K562 (cell line): Measurements from ENCODE around the gene CNR1. TPM values are rescaled to one million over a fixed set of nuclear protein-coding genes. Genes with fewer than 3 reads are reported as not detected.

Experiments used
- ATAC-seq: fragments of 200-7000 bp; cut with Tn5 transposase; 3 replicates; pipeline ENCODE4 v1.9.1; 2020; ENCODE audit warnings: moderate library complexity
- BruUV-seq: library from RNA; stranded (reverse); fragments of 400-500 nt; replicated peaks from 2 replicates; lab custom pipeline; 2021; lab: Mats Ljungman, UMichigan
- CTCF ChIA-PET: fragments of 300-600 bp; formaldehyde crosslinking; extraction: SDS; loops from one replicate; lab custom pipeline; 2021; ENCODE audit warnings: low intra/inter-chr PET ratio; lab: Yijun Ruan, JAX
- POLR2A ChIA-PET: fragments of 300-600, 350-650 bp; sonication (Branson Sonifier 250); formaldehyde crosslinking; extraction: SDS; loops from one replicate; lab custom pipeline; 2021; ENCODE audit warnings: antibody characterized with exemption, inconsistent platforms; lab: Yijun Ruan, JAX
- DNase-seq, 4 experiments: peaks; one replicate each; pipeline versions ENCODE4 v3.0.0 to v3.0.0-alpha.2; 2011 to 2018; ENCODE audit warnings: low spot score in 3 of 4, mixed read lengths in 3 of 4; ENCODE audit errors: extremely low read depth in 1 of 4
- FAIRE-seq: peaks from 2 replicates; lab custom pipeline; 2011; peaks lifted over from hg19 to GRCh38; lab: Jason Lieb, UNC
- H2AFZ ChIP-seq: 2 replicates; pipeline ENCODE4 v1.6.0; 2011; ENCODE audit warnings: low read depth, low read length, control low read depth, inconsistent platforms
- H3K27ac ChIP-seq: fragments of 200-600 bp; 3 replicates; pipeline ENCODE4 v1.8.0; 2011; ENCODE audit warnings: low read depth, mild to moderate bottlenecking, control low read depth, inconsistent platforms, low read length, moderate library complexity, mixed read lengths; ENCODE audit errors: extremely low read depth
- H3K27me3 ChIP-seq, 2 experiments: fragments of 300-600 bp in 1 of 2; 2 replicates in 1 of 2; 3 replicates in 1 of 2; pipeline versions ENCODE4 v1.6.0 to v1.8.0; 2011; ENCODE audit warnings: inconsistent platforms in 2 of 2, low read length in 2 of 2, mild to moderate bottlenecking in 1 of 2, mixed read lengths in 1 of 2, moderate library complexity in 1 of 2; ENCODE audit not compliant: control insufficient read depth in 2 of 2, insufficient read depth in 2 of 2
- H3K36me3 ChIP-seq: fragments of 300-600 bp; 3 replicates; pipeline ENCODE4 v1.8.0; 2011; ENCODE audit warnings: mild to moderate bottlenecking, low read length, inconsistent platforms; ENCODE audit not compliant: control insufficient read depth, insufficient read depth
- H3K4me1 ChIP-seq, 2 experiments: fragments of 200-600 bp in 1 of 2; replicated peaks in 1 of 2; 2 replicates in 1 of 2; 3 replicates in 1 of 2; pipeline versions ENCODE4 v1.5.1 to v1.8.0; 2011; ENCODE audit warnings: inconsistent platforms in 2 of 2, low read length in 2 of 2, mild to moderate bottlenecking in 1 of 2, mixed read lengths in 1 of 2, moderate library complexity in 1 of 2; ENCODE audit not compliant: control insufficient read depth in 2 of 2, insufficient read depth in 2 of 2
- H3K4me2 ChIP-seq: 2 replicates; pipeline ENCODE4 v1.6.1; 2011; ENCODE audit warnings: low read length, control low read depth, inconsistent platforms, mixed read lengths; ENCODE audit not compliant: insufficient read depth
- H3K4me3 ChIP-seq: fragments of 200-600 bp; sonication (generic), shearing (Covaris generic); 2 replicates; pipeline ENCODE4 v1.5.1; 2016; ENCODE audit warnings: control low read depth, inconsistent platforms
- H3K79me2 ChIP-seq: fragments of 200-600 bp; 3 replicates; pipeline ENCODE4 v1.8.0; 2011; ENCODE audit warnings: low read length, inconsistent platforms; ENCODE audit not compliant: control insufficient read depth, insufficient read depth
- H3K9ac ChIP-seq, 2 experiments: 2 replicates each; pipeline versions ENCODE4 v1.6.0 to v1.6.1; 2011; ENCODE audit warnings: low read depth in 2 of 2, low read length in 2 of 2, control low read depth in 1 of 2, inconsistent platforms in 1 of 2, mild to moderate bottlenecking in 1 of 2, mixed read lengths in 1 of 2; ENCODE audit not compliant: insufficient read depth in 1 of 2
- H3K9me1 ChIP-seq: one replicate; pipeline ENCODE4 v1.6.0; 2011; ENCODE audit warnings: inconsistent platforms, mild to moderate bottlenecking, low read length, moderate library complexity; ENCODE audit not compliant: control insufficient read depth, insufficient read depth
- H3K9me3 ChIP-seq: replicated peaks from 2 replicates; pipeline ENCODE4 v1.5.1; 2011; ENCODE audit warnings: low read depth, low read length, inconsistent platforms; ENCODE audit not compliant: control insufficient read depth, insufficient read depth
- H4K20me1 ChIP-seq: replicated peaks from 2 replicates; pipeline ENCODE4 v1.6.1; 2011; ENCODE audit warnings: low read length, inconsistent platforms, mixed read lengths; ENCODE audit not compliant: control insufficient read depth, insufficient read depth
- AFF1 ChIP-seq, 2 experiments: fragments of 450-650 bp; IDR thresholded peaks; 2 replicates each; pipeline ENCODE4 v1.6.1; 2018; ENCODE audit warnings: mild to moderate bottlenecking in 2 of 2, low read depth in 1 of 2; ENCODE audit not compliant: partially characterized antibody in 2 of 2
- CBX1 ChIP-seq: sonication (generic); IDR thresholded peaks from 2 replicates; pipeline ENCODE4 v1.6.1; 2016; ENCODE audit warnings: antibody characterized with exemption, low read depth, mild to moderate bottlenecking
- CBX3 ChIP-seq, 2 experiments: IDR thresholded peaks; 1 replicate in 1 of 2; 2 replicates in 1 of 2; pipeline ENCODE4 v1.6.1; 2012; ENCODE audit warnings: inconsistent platforms in 2 of 2, low read length in 2 of 2, borderline replicate concordance in 1 of 2, control low read depth in 1 of 2
- CREB5 ChIP-seq: fragments of 250-450 bp; sonication (Bioruptor Pico); IDR thresholded peaks from 2 replicates; pipeline ENCODE4 v1.5.0; 2020; ENCODE audit warnings: mild to moderate bottlenecking
- GATAD2B ChIP-seq: fragments of 450-650 bp; IDR thresholded peaks from 2 replicates; pipeline ENCODE4 v1.6.1; 2017; ENCODE audit warnings: mild to moderate bottlenecking, borderline replicate concordance
- NFATC3 ChIP-seq: fragments of 450-650 bp; IDR thresholded peaks from 2 replicates; pipeline ENCODE4 v1.6.1; 2017; ENCODE audit warnings: mild to moderate bottlenecking
- NFXL1 ChIP-seq: fragments of 450-650 bp; formaldehyde crosslinking; IDR thresholded peaks from 2 replicates; pipeline ENCODE4 v1.4.0; 2021; ENCODE audit warnings: mild to moderate bottlenecking
- SMARCA4 ChIP-seq: fragments of 450-650 bp; IDR thresholded peaks from 2 replicates; pipeline ENCODE4 v1.6.1; 2016
- ZBTB17 ChIP-seq: fragments of 450-650 bp; formaldehyde crosslinking; IDR thresholded peaks from 2 replicates; pipeline ENCODE4 v1.4.0; 2020; ENCODE audit warnings: mild to moderate bottlenecking
- ZNF174 ChIP-seq: fragments of 250-450 bp; sonication (Bioruptor Pico); IDR thresholded peaks from 2 replicates; pipeline ENCODE4 v1.4.0; 2020; ENCODE audit warnings: mild to moderate bottlenecking
- ZNF311 ChIP-seq: fragments of 250-450 bp; sonication (Bioruptor Pico); IDR thresholded peaks from 2 replicates; pipeline ENCODE4 v1.4.0; 2020; ENCODE audit warnings: mild to moderate bottlenecking, moderate library complexity
- WGBS: fragments of 100-300 bp; shearing (Covaris generic); methylation state at CpG from one replicate; pipeline ENCODE4 v1.1.6; 2016; ENCODE audit warnings: low coverage, mixed read lengths; ENCODE audit not compliant: insufficient coverage; ENCODE audit errors: missing lambda C conversion rate; 5-methylcytosine and 5-hydroxymethylcytosine counted together
- in situ Hi-C: fragments of 300-500 bp; cut with MboI; formaldehyde crosslinking; loops from 4 replicates; pipeline ENCODE4 v1.15.0; 2018; ENCODE audit warnings: inconsistent platforms, mixed read lengths
- intact Hi-C: fragments of 100-400 bp; cut with micrococcal nuclease; formaldehyde crosslinking; loops from 2 replicates; pipeline ENCODE4 v1.14.2; 2022
- polyA plus RNA-seq, 8 experiments: library from polyadenylated mRNA; depleted of rRNA in 4 of 8; stranded (reverse) in 5 of 8; unstranded in 3 of 8; fragments of >200 nt; fragmentation: Nextera tagmentation in 2 of 8; fragmentation: Illumina TruSeq in 1 of 8; extraction: Ambion mirVana in 2 of 8; extraction: Trizol in 1 of 8; gene quantifications; 2 replicates each; pipeline versions ENCODE4 v1.2.1 to v1.2.3, GENCODE V29; 2011 to 2014; ENCODE audit warnings: inconsistent platforms in 1 of 8, missing spikeins in 1 of 8
- total RNA-seq, 7 experiments: library from RNA; depleted of rRNA in 6 of 7; stranded (reverse); fragments of >200 nt in 6 of 7; fragmentation: Illumina TruSeq in 2 of 7; extraction: Trizol in 2 of 7; gene quantifications; 2 replicates each; pipeline versions ENCODE4 v1.2.1 to v1.2.3, GENCODE V29; 2011 to 2021; ENCODE audit warnings: low replicate concordance in 1 of 7

Gene CNR1
- total and polyA plus RNA-seq, 9 of the 15 experiments (the other 6 are each of a cell fraction or from before 2014, with no cell fraction given): 0.50 to 1.9 (median 1.2) TPM; not detected in 1

- POLR2A ChIA-PET: interaction anchor here (0.9 kb wide), 1 partner anchor 8 kb away, joined by 3 read pairs; no protein-coding TSS in a partner anchor
- no peaks in the 10 kb centered on the region for H3K79me2 ChIP-seq
- H3K27me3 ChIP-seq: no peaks in the 10 kb centered on the region
- 0% methylated on average over 2 of the region's 2 CpGs for WGBS
- H4K20me1 ChIP-seq: no peaks in the 10 kb centered on the region
- no TSS peak for BruUV-seq
- DNase-seq (no peak), FAIRE-seq (no peak), ATAC-seq (no peak)
- intact Hi-C loops: no loop called here
- H3K4me2 ChIP-seq: no peak overlapping the region
- CTCF ChIA-PET: no interaction called here
- H2AFZ ChIP-seq: no peak overlapping the region
- H3K27ac ChIP-seq: no peak overlapping the region
- H3K36me3 ChIP-seq: no peaks in the 10 kb centered on the region
- TF ChIP-seq ZNF174 (CRISPR knock-in tag) (no peak), NFXL1 (CRISPR knock-in tag) (no peak), ZBTB17 (CRISPR knock-in tag) (no peak), ZNF311 (CRISPR knock-in tag) (no peak)
- no peaks in the 10 kb centered on the region for H3K9me1 ChIP-seq
- H3K9ac ChIP-seq: no peak overlapping the region
- no peak overlapping the region for H3K4me3 ChIP-seq
- in situ Hi-C loops: no loop called here
- H3K9me3 ChIP-seq: no peaks in the 10 kb centered on the region
- no peaks in the 10 kb centered on the region for H3K4me1 ChIP-seq
These were observed 51.3 kb downstream of the CNR1 start for GRCh38 chr6:88114838-88115237.

- POLR2A ChIA-PET: no interaction called here
- in situ Hi-C loops (no loop called here), intact Hi-C loops (no loop called here)
- TF ChIP-seq CBX3 (IDR thresholded peaks at IDR 0.05; ENCODE audit: borderline replicate concordance in 1 of 2, low read length in 2 of 2) (no peak), CREB5 (no peak), AFF1 (IDR thresholded peaks at IDR 0.05; ENCODE audit: low read depth in 1 of 2, partially characterized antibody in 2 of 2) (no peak), NFATC3 (no peak), GATAD2B (no peak), SMARCA4 (no peak), CBX1 (no peak)
These were observed 54.2 kb downstream of the CNR1 start for GRCh38 chr6:88111991-88112390.

More at GRCh38 chr6:88111991-88112390, 54.2 kb downstream of the CNR1 start:
- FAIRE-seq (no peak), DNase-seq (no peak), ATAC-seq (no peak)
- no peaks in the 10 kb centered on the region for H3K36me3 ChIP-seq
- H3K79me2 ChIP-seq: no peaks in the 10 kb centered on the region
- no peaks in the 10 kb centered on the region for H3K4me1 ChIP-seq
- H3K27ac ChIP-seq: no peak overlapping the region
- no peak overlapping the region for H2AFZ ChIP-seq
- no peaks in the 10 kb centered on the region for H3K9me3 ChIP-seq
- BruUV-seq: no TSS peak
- H3K4me3 ChIP-seq: no peak overlapping the region
- no peak overlapping the region for H3K9ac ChIP-seq
- no peak overlapping the region for H3K4me2 ChIP-seq
- H4K20me1 ChIP-seq: no peaks in the 10 kb centered on the region
- WGBS: 0% methylated on average over 5 of the region's 5 CpGs
- H3K9me1 ChIP-seq: no peaks in the 10 kb centered on the region
- CTCF ChIA-PET: no interaction called here
- no peaks in the 10 kb centered on the region for H3K27me3 ChIP-seq
